CD14-positive monocyte (primary cell): ENCODE measurements around the gene PPP1R16B. TPM values are rescaled to one million over a fixed set of nuclear protein-coding genes. Genes with fewer than 3 reads are reported as not detected.

Experiments used
- DNase-seq, 3 donors: peaks; one replicate each; pipeline ENCODE4 v3.0.0-alpha.2; 2011 to 2022
- H2AFZ ChIP-seq: 2 replicates; pipeline ENCODE4 v1.6.0; 2012; ENCODE audit warnings: mild to moderate bottlenecking, low read depth, low read length, inconsistent platforms; ENCODE audit not compliant: insufficient read depth, poor library complexity, severe bottlenecking
- H3K27ac ChIP-seq, 2 donors: 1 replicate in 1 of 2; 2 replicates in 1 of 2; pipeline ENCODE4 v1.5.1; 2012 to 2013; ENCODE audit warnings: low read length in 2 of 2, control low read depth in 1 of 2, inconsistent platforms in 1 of 2, low read depth in 1 of 2, mild to moderate bottlenecking in 1 of 2
- H3K27me3 ChIP-seq, 2 donors: one replicate each; pipeline versions ENCODE4 v1.6.0 to v1.6.1; 2011 to 2013; ENCODE audit warnings: low read length in 2 of 2; ENCODE audit not compliant: control insufficient read depth in 2 of 2, insufficient read depth in 2 of 2
- H3K36me3 ChIP-seq, 2 donors: replicated peaks in 1 of 2; 1 replicate in 1 of 2; 2 replicates in 1 of 2; pipeline versions ENCODE4 v1.5.1 to v1.6.1; 2012 to 2013; ENCODE audit warnings: low read length in 2 of 2, control low read depth in 1 of 2, inconsistent platforms in 1 of 2, mild to moderate bottlenecking in 1 of 2; ENCODE audit not compliant: insufficient read depth in 2 of 2, control insufficient read depth in 1 of 2
- H3K4me1 ChIP-seq, 2 donors: 1 replicate in 1 of 2; 2 replicates in 1 of 2; pipeline versions ENCODE4 v1.5.1 to v1.6.1; 2012 to 2013; ENCODE audit warnings: low read length in 2 of 2, control low read depth in 1 of 2, inconsistent platforms in 1 of 2, mild to moderate bottlenecking in 1 of 2, moderate library complexity in 1 of 2; ENCODE audit not compliant: insufficient read depth in 2 of 2, control insufficient read depth in 1 of 2
- H3K4me2 ChIP-seq: replicated peaks from 2 replicates; pipeline ENCODE3; 2012; ENCODE audit warnings: low read length, moderate library complexity, mild to moderate bottlenecking; ENCODE audit not compliant: poor library complexity, severe bottlenecking; ENCODE audit errors: extremely low read depth
- H3K4me3 ChIP-seq, 3 experiments: fragments of 200-600 bp in 1 of 3; sonication (generic) in 1 of 3; replicated peaks in 1 of 3; 1 replicate in 2 of 3; 2 replicates in 1 of 3; pipeline ENCODE4 v1.5.1; 2011 to 2013; ENCODE audit warnings: low read length in 3 of 3, mild to moderate bottlenecking in 3 of 3, control low read depth in 2 of 3, low read depth in 2 of 3, inconsistent platforms in 1 of 3, moderate library complexity in 1 of 3
- H3K79me2 ChIP-seq: 2 replicates; pipeline ENCODE4 v1.6.0; 2012; ENCODE audit warnings: mild to moderate bottlenecking, control low read depth, inconsistent platforms, low read length, moderate library complexity; ENCODE audit not compliant: insufficient read depth
- H3K9ac ChIP-seq: 2 replicates; pipeline ENCODE4 v1.6.0; 2017; ENCODE audit warnings: low read length, mild to moderate bottlenecking; ENCODE audit not compliant: insufficient read depth, poor library complexity, severe bottlenecking
- H3K9me3 ChIP-seq, 2 donors: replicated peaks in 1 of 2; 1 replicate in 1 of 2; 2 replicates in 1 of 2; pipeline versions ENCODE4 v1.5.1 to v1.6.1; 2012 to 2013; ENCODE audit warnings: low read length in 2 of 2, control low read depth in 1 of 2; ENCODE audit not compliant: control insufficient read depth in 1 of 2, insufficient read depth in 1 of 2
- H4K20me1 ChIP-seq: 2 replicates; pipeline ENCODE4 v1.6.0; 2012; ENCODE audit warnings: mild to moderate bottlenecking, low read length, control low read depth, moderate library complexity; ENCODE audit not compliant: insufficient read depth
- H3K27ac Mint-ChIP-seq, 7 donors: one replicate each; pipeline ENCODE4 v1.8.0; 2020; ENCODE audit warnings: mild to moderate bottlenecking in 7 of 7, mixed read lengths in 7 of 7, moderate library complexity in 6 of 7, inconsistent platforms in 2 of 7
- H3K27me3 Mint-ChIP-seq, 3 donors: one replicate each; pipeline ENCODE4 v1.8.0; 2021 to 2022; ENCODE audit warnings: low read depth in 3 of 3, mild to moderate bottlenecking in 3 of 3, mixed read lengths in 3 of 3, moderate library complexity in 3 of 3, inconsistent platforms in 1 of 3
- H3K36me3 Mint-ChIP-seq, 2 donors: one replicate each; pipeline ENCODE4 v1.8.0; 2020; ENCODE audit warnings: mixed read lengths in 2 of 2, inconsistent platforms in 1 of 2, mild to moderate bottlenecking in 1 of 2
- H3K4me1 Mint-ChIP-seq: one replicate; pipeline ENCODE4 v1.8.0; 2020; ENCODE audit warnings: mild to moderate bottlenecking, mixed read lengths
- H3K4me3 Mint-ChIP-seq, 2 donors: one replicate each; pipeline ENCODE4 v1.8.0; 2020; ENCODE audit warnings: mild to moderate bottlenecking in 2 of 2, mixed read lengths in 2 of 2, moderate library complexity in 1 of 2
- H3K9me3 Mint-ChIP-seq, 7 donors: one replicate each; pipeline ENCODE4 v1.8.0; 2020 to 2022; ENCODE audit warnings: mixed read lengths in 7 of 7, mild to moderate bottlenecking in 6 of 7, moderate library complexity in 6 of 7, inconsistent platforms in 2 of 7
- CTCF ChIP-seq: fragments of 200-600 bp; IDR thresholded peaks from one replicate; pipeline ENCODE4 v1.8.0; 2022; ENCODE audit warnings: antibody characterized with exemption, mild to moderate bottlenecking
- WGBS: methylation state at CpG from one replicate; pipeline ENCODE4 v1.1.5; 2013; ENCODE audit warnings: missing lambda C conversion rate; ENCODE audit not compliant: insufficient coverage; 5-methylcytosine and 5-hydroxymethylcytosine counted together
- intact Hi-C, 2 donors: fragments of 100-400 bp; cut with micrococcal nuclease; formaldehyde crosslinking; loops; one replicate each; pipeline versions ENCODE4 v1.15.0 to v1.15.1; 2023
- polyA plus RNA-seq, 3 donors: library from polyadenylated mRNA; depleted of rRNA in 1 of 3; unstranded in 2 of 3; stranded (reverse) in 1 of 3; fragments of 300-500 nt in 2 of 3; fragments of >200 nt in 1 of 3; fragmentation: Illumina TruSeq in 2 of 3; gene quantifications; 1 replicate in 2 of 3; 2 replicates in 1 of 3; pipeline ENCODE4 v1.2.3, GENCODE V29; 2012 to 2021

PPP1R16B gene
- polyA plus RNA-seq, 3 donors: 1.1 to 4.4 (median 1.4) TPM

GRCh38 chr20:38889050-38889449 lies 83.6 kb downstream of the PPP1R16B start:
- H2AFZ ChIP-seq: no peak overlapping the region
- no peak overlapping the region for H3K4me2 ChIP-seq
- H3K27me3 ChIP-seq: no peaks in the 10 kb centered on the region
- H3K9me3 ChIP-seq: no peaks in the 10 kb centered on the region
- H3K4me1 Mint-ChIP-seq: peaks cover 13% of the 10 kb centered on the region
- H3K27ac Mint-ChIP-seq: no peak overlapping the region
- H3K4me1 ChIP-seq: peaks cover 4 to 9% of the 10 kb centered on the region in 2 donors
- no peaks in the 10 kb centered on the region for H4K20me1 ChIP-seq
- no peak for TF ChIP-seq CTCF
- DNase-seq: no peak
- no peaks in the 10 kb centered on the region for H3K79me2 ChIP-seq
- peaks cover 0 to 4% (median 2%) of the 10 kb centered on the region in 3 donors for H3K27me3 Mint-ChIP-seq
- H3K4me3 Mint-ChIP-seq: no peak overlapping the region
- H3K36me3 Mint-ChIP-seq: peaks cover 0 to 5% of the 10 kb centered on the region in 2 donors
- intact Hi-C loops: no loop called here
- H3K4me3 ChIP-seq: no peak overlapping the region
- no peak overlapping the region for H3K9ac ChIP-seq
- H3K9me3 Mint-ChIP-seq: peaks cover 0 to 4% (median 3%) of the 10 kb centered on the region in 7 donors
- no peaks in the 10 kb centered on the region for H3K36me3 ChIP-seq
- WGBS: 60% methylated on average over 1 of the region's 2 CpGs
- no peak overlapping the region for H3K27ac ChIP-seq

GRCh38 chr20:38889792-38890496 lies 84.4 kb downstream of the PPP1R16B start:
- no peak overlapping the region for H3K4me3 Mint-ChIP-seq
- H3K4me1 Mint-ChIP-seq: peaks cover 5% of the 10 kb centered on the region
- Histone ChIP-seq H3K27me3 (no peaks in the 10 kb centered on the region), H2AFZ (no peak overlapping the region), H3K4me1 (no peaks in the 10 kb centered on the region), H3K27ac (no peak overlapping the region), H3K4me2 (no peak overlapping the region), H3K4me3 (no peak overlapping the region), H4K20me1 (no peaks in the 10 kb centered on the region), H3K9me3 (no peaks in the 10 kb centered on the region), H3K79me2 (no peaks in the 10 kb centered on the region), H3K9ac (no peak overlapping the region), H3K36me3 (no peaks in the 10 kb centered on the region)
- peaks cover 0 to 9% (median 2%) of the 10 kb centered on the region in 3 donors for H3K27me3 Mint-ChIP-seq
- H3K27ac Mint-ChIP-seq: peak overlapping the region in 2 of 7 donors; percentile 48 to 75
- intact Hi-C loops: loop anchor here (5.0 to 10.0 kb wide), 2 partner anchors 85 to 243 kb away; partner anchors contain the start of gene PPP1R16B (in 1 of the 2)
- no peak for DNase-seq
- TF ChIP-seq CTCF: no peak
- H3K9me3 Mint-ChIP-seq: peaks cover 0 to 4% (median 3%) of the 10 kb centered on the region in 7 donors
- H3K36me3 Mint-ChIP-seq: peaks cover 0 to 5% of the 10 kb centered on the region in 2 donors
- 93% methylated on average over 11 of the region's 13 CpGs for WGBS
